ENCODE measurements around the gene SEMA3F.

- TF ChIP-seq, protein P1, sequence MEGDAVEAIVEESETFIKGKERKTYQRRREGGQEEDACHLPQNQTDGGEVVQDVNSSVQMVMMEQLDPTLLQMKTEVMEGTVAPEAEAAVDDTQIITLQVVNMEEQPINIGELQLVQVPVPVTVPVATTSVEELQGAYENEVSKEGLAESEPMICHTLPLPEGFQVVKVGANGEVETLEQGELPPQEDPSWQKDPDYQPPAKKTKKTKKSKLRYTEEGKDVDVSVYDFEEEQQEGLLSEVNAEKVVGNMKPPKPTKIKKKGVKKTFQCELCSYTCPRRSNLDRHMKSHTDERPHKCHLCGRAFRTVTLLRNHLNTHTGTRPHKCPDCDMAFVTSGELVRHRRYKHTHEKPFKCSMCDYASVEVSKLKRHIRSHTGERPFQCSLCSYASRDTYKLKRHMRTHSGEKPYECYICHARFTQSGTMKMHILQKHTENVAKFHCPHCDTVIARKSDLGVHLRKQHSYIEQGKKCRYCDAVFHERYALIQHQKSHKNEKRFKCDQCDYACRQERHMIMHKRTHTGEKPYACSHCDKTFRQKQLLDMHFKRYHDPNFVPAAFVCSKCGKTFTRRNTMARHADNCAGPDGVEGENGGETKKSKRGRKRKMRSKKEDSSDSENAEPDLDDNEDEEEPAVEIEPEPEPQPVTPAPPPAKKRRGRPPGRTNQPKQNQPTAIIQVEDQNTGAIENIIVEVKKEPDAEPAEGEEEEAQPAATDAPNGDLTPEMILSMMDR (conservative IDR thresholded peaks at IDR 0.05; ENCODE audit: low read depth, low read length), result no peak
- TF ChIP-seq EZH2 (IDR thresholded peaks at IDR 0.05; ENCODE audit: borderline replicate concordance, low read depth, low read length, poor library complexity, severe bottlenecking), result no peak
These were observed 19.2 kb upstream of the SEMA3F start for GRCh38 chr3:50135964-50136363.

Measured in A673 (cell line).